GM23338 (cell line): ENCODE measurements around the gene PLAC8L1. TPM values are rescaled to one million over a fixed set of nuclear protein-coding genes. Genes with fewer than 3 reads are reported as not detected.

ENCODE experiments used
- ATAC-seq: fragments of 200-7000 bp; cut with Tn5 transposase; 3 replicates; pipeline ENCODE4 v1.9.1; 2020
- DNase-seq: peaks from one replicate; pipeline ENCODE4 v3.0.0-alpha.2; 2015; ENCODE audit warnings: low spot score
- H2AFZ ChIP-seq: fragments of 200-600 bp; sonication (generic); 2 replicates; pipeline ENCODE4 v1.8.0; 2016; ENCODE audit warnings: antibody characterized with exemption, mild to moderate bottlenecking, moderate library complexity
- H3F3A ChIP-seq: fragments of 200-600 bp; sonication (generic); replicated peaks from 2 replicates; pipeline ENCODE4 v1.8.0; 2017; ENCODE audit warnings: antibody characterized with exemption, mixed run types, low read depth
- H3K27ac ChIP-seq: fragments of 200-600 bp; sonication (generic); 2 replicates; pipeline ENCODE4 v1.6.1; 2016; ENCODE audit warnings: low read depth
- H3K27me3 ChIP-seq: fragments of 200-600 bp; sonication (generic); 2 replicates; pipeline ENCODE4 v1.8.0; 2016; ENCODE audit warnings: mild to moderate bottlenecking, mixed run types, moderate library complexity; ENCODE audit not compliant: insufficient read depth
- H3K36me3 ChIP-seq: fragments of 200-600 bp; sonication (generic); 2 replicates; pipeline ENCODE4 v1.8.0; 2016; ENCODE audit warnings: mild to moderate bottlenecking; ENCODE audit not compliant: insufficient read depth
- H3K4me1 ChIP-seq: fragments of 200-600 bp; sonication (generic); 2 replicates; pipeline ENCODE4 v1.8.0; 2016; ENCODE audit warnings: mild to moderate bottlenecking, moderate library complexity; ENCODE audit not compliant: insufficient read depth
- H3K4me2 ChIP-seq: fragments of 200-600 bp; sonication (generic); 2 replicates; pipeline ENCODE4 v1.7.1; 2017; ENCODE audit warnings: mixed run types
- H3K4me3 ChIP-seq: fragments of 200-600 bp; sonication (generic); 2 replicates; pipeline ENCODE4 v1.6.1; 2016; ENCODE audit warnings: mixed run types
- H3K79me2 ChIP-seq: fragments of 200-600 bp; sonication (generic); replicated peaks from 2 replicates; pipeline ENCODE4 v1.8.0; 2017; ENCODE audit warnings: mild to moderate bottlenecking; ENCODE audit not compliant: insufficient read depth
- H3K9me2 ChIP-seq: fragments of 200-600 bp; sonication (generic); 2 replicates; pipeline ENCODE4 v1.8.0; 2017; ENCODE audit not compliant: insufficient read depth
- H4K20me1 ChIP-seq: fragments of 200-600 bp; sonication (generic); replicated peaks from 2 replicates; pipeline ENCODE4 v1.8.0; 2017; ENCODE audit warnings: mild to moderate bottlenecking; ENCODE audit not compliant: insufficient read depth
- H3K27ac Mint-ChIP-seq: 2 replicates; pipeline ENCODE4 v1.8.0; 2020; ENCODE audit warnings: inconsistent platforms, mild to moderate bottlenecking, moderate library complexity, mixed read lengths
- H3K27me3 Mint-ChIP-seq: 3 replicates; pipeline ENCODE4 v1.8.0; 2022; ENCODE audit warnings: low read depth, mild to moderate bottlenecking, moderate library complexity, mixed read lengths, inconsistent platforms; ENCODE audit not compliant: insufficient read depth, poor library complexity
- H3K36me3 Mint-ChIP-seq: 3 replicates; pipeline ENCODE4 v1.8.0; 2021; ENCODE audit warnings: low read depth, mild to moderate bottlenecking, inconsistent platforms, moderate library complexity, mixed read lengths
- H3K4me1 Mint-ChIP-seq: 3 replicates; pipeline ENCODE4 v1.8.0; 2020; ENCODE audit warnings: mild to moderate bottlenecking, inconsistent platforms, mixed read lengths
- H3K4me3 Mint-ChIP-seq: 3 replicates; pipeline ENCODE4 v1.8.0; 2021; ENCODE audit warnings: moderate library complexity, mild to moderate bottlenecking, inconsistent platforms, mixed read lengths
- H3K9me3 Mint-ChIP-seq: 3 replicates; pipeline ENCODE4 v1.8.0; 2020; ENCODE audit warnings: moderate library complexity, mild to moderate bottlenecking, inconsistent platforms, mixed read lengths
- CREB1 ChIP-seq: fragments of 250-450 bp; sonication (Bioruptor Pico); IDR thresholded peaks from 2 replicates; pipeline ENCODE4 v1.5.0; 2020; ENCODE audit warnings: low read depth, mild to moderate bottlenecking, moderate library complexity
- CTCF ChIP-seq, 2 experiments: fragments of 200-600 bp in 1 of 2; sonication (generic) in 1 of 2; conservative IDR thresholded peaks; 2 replicates each; pipeline versions ENCODE4 v1.5.1 to v1.6.1; 2016 to 2017; ENCODE audit warnings: antibody characterized with exemption in 2 of 2, low read depth in 2 of 2, mild to moderate bottlenecking in 2 of 2, moderate library complexity in 1 of 2
- EZH2phosphoT487 ChIP-seq: fragments of 200-600 bp; sonication (generic); IDR thresholded peaks from one replicate; pipeline ENCODE4 v1.8.1; 2018; ENCODE audit warnings: antibody characterized with exemption; ENCODE audit not compliant: unreplicated experiment
- JUNB ChIP-seq: IDR thresholded peaks from one replicate; pipeline ENCODE4 v1.6.1; 2016; ENCODE audit warnings: antibody characterized with exemption; ENCODE audit not compliant: unreplicated experiment
- POLR2AphosphoS5 ChIP-seq: IDR thresholded peaks from 2 replicates; pipeline ENCODE4 v1.6.1; 2016; ENCODE audit warnings: antibody characterized with exemption, low read depth
- REST ChIP-seq: IDR thresholded peaks from one replicate; pipeline ENCODE4 v1.6.1; 2018; ENCODE audit warnings: antibody characterized with exemption; ENCODE audit not compliant: unreplicated experiment
- ZNF114 ChIP-seq: fragments of 250-450 bp; sonication (Bioruptor Pico); IDR thresholded peaks from 2 replicates; pipeline ENCODE4 v1.5.0; 2020; ENCODE audit warnings: mild to moderate bottlenecking, moderate library complexity
- ZNF331 ChIP-seq: fragments of 250-450 bp; sonication (Bioruptor Pico); IDR thresholded peaks from 2 replicates; pipeline ENCODE4 v1.5.0; 2020; ENCODE audit warnings: low read depth, mild to moderate bottlenecking, moderate library complexity
- ZNF462 ChIP-seq: fragments of 250-450 bp; sonication (Bioruptor Pico); IDR thresholded peaks from 2 replicates; pipeline ENCODE4 v1.5.0; 2020; ENCODE audit warnings: mild to moderate bottlenecking, moderate library complexity
- polyA plus RNA-seq: library from polyadenylated mRNA; unstranded; fragments of >200 nt; fragmentation: Nextera tagmentation; extraction: Ambion mirVana; gene quantifications from 2 replicates; pipeline ENCODE4 v1.2.1, GENCODE V29; 2016
- total RNA-seq: library from RNA; depleted of rRNA; stranded (reverse); fragments of >200 nt; shearing (Covaris generic); gene quantifications from 2 replicates; pipeline ENCODE4 v1.2.3, GENCODE V29; 2014

Gene PLAC8L1
- total and polyA plus RNA-seq, 2 experiments from 2014 or later: 2.0 TPM; not detected in 1

- no peak for TF ChIP-seq ZNF462 (CRISPR knock-in tag)
Measured at GRCh38 chr5:146048994-146049703, 56.2 kb downstream of the PLAC8L1 start (continued).

- no peaks in the 10 kb centered on the region for H3K9me3 Mint-ChIP-seq
- H3F3A ChIP-seq: no peaks in the 10 kb centered on the region
- no peaks in the 10 kb centered on the region for H3K9me2 ChIP-seq
- H3K4me1 ChIP-seq: no peaks in the 10 kb centered on the region
- DNase-seq (no peak), ATAC-seq (no peak)
- no peak overlapping the region for H3K4me2 ChIP-seq
- H3K27ac ChIP-seq: no peak overlapping the region
- no peaks in the 10 kb centered on the region for H3K79me2 ChIP-seq
- H2AFZ ChIP-seq: no peak overlapping the region
- peaks cover 6% of the 10 kb centered on the region; the same call in 2 of the 3 replicates for H3K4me1 Mint-ChIP-seq
- no peak overlapping the region for H3K27ac Mint-ChIP-seq
- no peaks in the 10 kb centered on the region for H3K36me3 ChIP-seq
- H3K4me3 Mint-ChIP-seq: no peak overlapping the region
- H3K4me3 ChIP-seq: no peak overlapping the region
- peaks cover 2% of the 10 kb centered on the region for H3K27me3 Mint-ChIP-seq
- H4K20me1 ChIP-seq: no peaks in the 10 kb centered on the region
- no peaks in the 10 kb centered on the region for H3K27me3 ChIP-seq
- no peaks in the 10 kb centered on the region for H3K36me3 Mint-ChIP-seq
- no peak for TF ChIP-seq JUNB
- TF ChIP-seq CREB1: no peak
- no peak for TF ChIP-seq POLR2AphosphoS5
- no peak for TF ChIP-seq REST
- TF ChIP-seq CTCF (conservative IDR thresholded peaks at IDR 0.05; ENCODE audit: low read depth in 2 of 2): no peak
- TF ChIP-seq ZNF331: no peak
- TF ChIP-seq ZNF114 (CRISPR knock-in tag): no peak
- TF ChIP-seq EZH2phosphoT487: no peak
Measured at GRCh38 chr5:146047396-146047795, 58.0 kb downstream of the PLAC8L1 start.
